HEK293 (cell line): ENCODE data around the gene SPATA25.

Experiments used
- CTCF ChIA-PET: fragments of 350-600 bp; formaldehyde crosslinking; extraction: SDS; loops from one replicate; lab custom pipeline; 2021; ENCODE audit warnings: antibody characterized with exemption; lab: Yijun Ruan, JAX
- POLR2A ChIA-PET: fragments of 300-600 bp; formaldehyde crosslinking; extraction: SDS; loops from one replicate; lab custom pipeline; 2020; ENCODE audit warnings: antibody characterized with exemption, inconsistent platforms; lab: Yijun Ruan, JAX
- H3K27ac ChIP-seq: fragments of 200-500 bp; sonication (Bioruptor generic); 2 replicates; pipeline ENCODE4 v1.5.1; 2014; ENCODE audit warnings: low read depth, low read length, control low read depth, inconsistent platforms; ENCODE audit errors: extremely low read depth
- H3K36me3 ChIP-seq, 2 experiments: fragments of 200-500 bp in 1 of 2; sonication (Bioruptor generic) in 1 of 2; 1 replicate in 1 of 2; 2 replicates in 1 of 2; pipeline ENCODE4 v1.5.1; 2014 to 2017; ENCODE audit warnings: inconsistent platforms in 2 of 2, low read length in 2 of 2; ENCODE audit not compliant: control insufficient read depth in 2 of 2, insufficient read depth in 1 of 2
- H3K4me1 ChIP-seq: fragments of 200-500 bp; sonication (Bioruptor generic); 2 replicates; pipeline ENCODE4 v1.5.1; 2014; ENCODE audit warnings: mild to moderate bottlenecking, low read length, inconsistent platforms; ENCODE audit not compliant: control insufficient read depth, insufficient read depth
- H3K4me3 ChIP-seq: 2 replicates; pipeline ENCODE4 v1.5.1; 2011; ENCODE audit warnings: low read depth, mild to moderate bottlenecking, control low read depth, low read length, moderate library complexity
- H3K9me3 ChIP-seq: fragments of 200-500 bp; sonication (Bioruptor generic); 2 replicates; pipeline ENCODE4 v1.5.1; 2014; ENCODE audit warnings: low read depth, low read length, inconsistent platforms; ENCODE audit not compliant: control insufficient read depth, insufficient read depth
- KLF16 ChIP-seq: fragments of 450-650 bp; formaldehyde crosslinking; IDR thresholded peaks from 2 replicates; pipeline ENCODE4 v1.5.1; 2017; ENCODE audit warnings: missing biosample characterization, missing genetic modification characterization
- OSR2 ChIP-seq: fragments of 450-650 bp; formaldehyde crosslinking; IDR thresholded peaks from 2 replicates; pipeline ENCODE4 v1.5.1; 2016; ENCODE audit warnings: missing biosample characterization, missing genetic modification characterization
- PATZ1 ChIP-seq: fragments of 450-650 bp; formaldehyde crosslinking; IDR thresholded peaks from 2 replicates; pipeline ENCODE4 v1.5.1; 2016; ENCODE audit warnings: missing biosample characterization, missing genetic modification characterization
- WT1 ChIP-seq: fragments of 450-650 bp; formaldehyde crosslinking; IDR thresholded peaks from 2 replicates; pipeline ENCODE4 v1.5.1; 2016; ENCODE audit warnings: missing biosample characterization, missing genetic modification characterization
- ZNF121 ChIP-seq: fragments of 450-650 bp; formaldehyde crosslinking; IDR thresholded peaks from 2 replicates; pipeline ENCODE4 v1.5.1; 2016; ENCODE audit warnings: missing biosample characterization, missing genetic modification characterization
- ZNF133 ChIP-seq: fragments of 450-650 bp; formaldehyde crosslinking; IDR thresholded peaks from 2 replicates; pipeline ENCODE4 v1.5.1; 2016; ENCODE audit warnings: missing biosample characterization, missing genetic modification characterization
- ZNF146 ChIP-seq: fragments of 450-650 bp; formaldehyde crosslinking; IDR thresholded peaks from 2 replicates; pipeline ENCODE4 v1.5.1; 2016; ENCODE audit warnings: missing biosample characterization, missing genetic modification characterization
- ZNF16 ChIP-seq: fragments of 450-650 bp; formaldehyde crosslinking; IDR thresholded peaks from 2 replicates; pipeline ENCODE4 v1.5.1; 2016; ENCODE audit warnings: low read depth, missing biosample characterization, missing genetic modification characterization
- ZNF2 ChIP-seq: fragments of 450-650 bp; formaldehyde crosslinking; IDR thresholded peaks from 2 replicates; pipeline ENCODE4 v1.5.1; 2016; ENCODE audit warnings: missing biosample characterization, missing genetic modification characterization
- ZNF223 ChIP-seq: fragments of 450-650 bp; formaldehyde crosslinking; IDR thresholded peaks from 2 replicates; pipeline ENCODE4 v1.5.1; 2016; ENCODE audit warnings: missing biosample characterization, missing genetic modification characterization
- ZNF302 ChIP-seq: fragments of 450-650 bp; formaldehyde crosslinking; IDR thresholded peaks from 2 replicates; pipeline ENCODE4 v1.5.1; 2016; ENCODE audit warnings: missing biosample characterization, missing genetic modification characterization, low read depth
- ZNF362 ChIP-seq: fragments of 450-650 bp; formaldehyde crosslinking; IDR thresholded peaks from 2 replicates; pipeline ENCODE4 v1.5.1; 2016; ENCODE audit warnings: missing biosample characterization, missing genetic modification characterization
- ZNF473 ChIP-seq: fragments of 450-650 bp; formaldehyde crosslinking; IDR thresholded peaks from 2 replicates; pipeline ENCODE4 v1.5.1; 2017; ENCODE audit warnings: missing biosample characterization, missing genetic modification characterization
- ZNF626 ChIP-seq: fragments of 450-650 bp; sonication (Bioruptor Pico); formaldehyde crosslinking; IDR thresholded peaks from 2 replicates; pipeline ENCODE4 v1.5.1; 2018; ENCODE audit warnings: missing biosample characterization, missing genetic modification characterization, inconsistent platforms
- ZNF791 ChIP-seq: fragments of 450-650 bp; formaldehyde crosslinking; IDR thresholded peaks from 2 replicates; pipeline ENCODE4 v1.5.1; 2016; ENCODE audit warnings: missing biosample characterization, missing genetic modification characterization
- ZSCAN16 ChIP-seq: fragments of 450-650 bp; formaldehyde crosslinking; IDR thresholded peaks from 2 replicates; pipeline ENCODE4 v1.5.1; 2016; ENCODE audit warnings: missing biosample characterization, missing genetic modification characterization

Gene SPATA25

GRCh38 chr20:45866454-45866853 lies 21.0 kb downstream of the SPATA25 start:
- POLR2A ChIA-PET: interaction anchor here (0.7 kb wide), 3 partner anchors 62 to 326 kb away, joined by 3 to 6 read pairs (median 5); no protein-coding TSS in a partner anchor
- Histone ChIP-seq H3K4me1 (no peaks in the 10 kb centered on the region; the same call in 1 of the 2 replicates), H3K4me3 (no peak overlapping the region), H3K27ac (no peak overlapping the region), H3K36me3 (no peaks in the 10 kb centered on the region; a peak in 1 of 3 replicates), H3K9me3 (no peaks in the 10 kb centered on the region)
- TF ChIP-seq ZNF626 (no peak), ZNF2 (tag by site-specific recombination) (no peak), ZNF133 (tag by site-specific recombination) (no peak), ZNF16 (tag by site-specific recombination) (no peak), PATZ1 (tag by site-specific recombination) (no peak), ZNF146 (tag by site-specific recombination) (no peak), KLF16 (no peak), ZNF223 (no peak), ZNF473 (tag by site-specific recombination) (no peak), WT1 (tag by site-specific recombination) (no peak), ZNF791 (tag by site-specific recombination) (no peak)
- CTCF ChIA-PET: no interaction called here

GRCh38 chr20:45863543-45864470 lies 23.6 kb downstream of the SPATA25 start:
- CTCF ChIA-PET: no interaction called here
- TF ChIP-seq ZNF302 (tag by site-specific recombination): no peak
- POLR2A ChIA-PET: interaction anchor here (0.8 kb wide), 1 partner anchor 17 kb away, joined by 3 read pairs; the partner anchor contains the start of gene ZSWIM1
- H3K4me1 ChIP-seq: peaks cover 5% of the 10 kb centered on the region
- no peak overlapping the region for H3K4me3 ChIP-seq
- no peaks in the 10 kb centered on the region for H3K9me3 ChIP-seq
- no peak overlapping the region for H3K27ac ChIP-seq
- H3K36me3 ChIP-seq: no peaks in the 10 kb centered on the region; a peak in 1 of 3 replicates

GRCh38 chr20:45861221-45862075 lies 26.0 kb downstream of the SPATA25 start:
- TF ChIP-seq ZNF121 (tag by site-specific recombination) (peak; percentile 43; the same call in 1 of the 2 replicates), ZSCAN16 (tag by site-specific recombination) (no peak), ZNF362 (tag by site-specific recombination) (peak; percentile 59), OSR2 (tag by site-specific recombination) (peak; percentile 66)
- CTCF ChIA-PET: interaction anchor here (0.6 to 1.4 kb wide), 3 partner anchors 62 to 149 kb away, joined by 4 to 9 read pairs (median 5); no protein-coding TSS in a partner anchor
- Histone ChIP-seq H3K4me1 (peaks cover 5% of the 10 kb centered on the region), H3K27ac (no peak overlapping the region), H3K36me3 (no peaks in the 10 kb centered on the region), H3K4me3 (no peak overlapping the region), H3K9me3 (no peaks in the 10 kb centered on the region)
- POLR2A ChIA-PET: interaction anchor here (0.6 to 1.4 kb wide), 5 partner anchors 17 to 74 kb away, joined by 3 to 4 read pairs (median 3); no protein-coding TSS in a partner anchor
